ENCODE results near the gene TRAPPC3. TPM values are rescaled to one million over a fixed set of nuclear protein-coding genes. Genes with fewer than 3 reads are reported as not detected.
A peak's percentile ranks its signal among the peaks of the same experiment; 100 is the strongest.

The TRAPPC3 gene
- total RNA-seq, 1 experiment from 2014 or later: 52.7 TPM

DNA sequence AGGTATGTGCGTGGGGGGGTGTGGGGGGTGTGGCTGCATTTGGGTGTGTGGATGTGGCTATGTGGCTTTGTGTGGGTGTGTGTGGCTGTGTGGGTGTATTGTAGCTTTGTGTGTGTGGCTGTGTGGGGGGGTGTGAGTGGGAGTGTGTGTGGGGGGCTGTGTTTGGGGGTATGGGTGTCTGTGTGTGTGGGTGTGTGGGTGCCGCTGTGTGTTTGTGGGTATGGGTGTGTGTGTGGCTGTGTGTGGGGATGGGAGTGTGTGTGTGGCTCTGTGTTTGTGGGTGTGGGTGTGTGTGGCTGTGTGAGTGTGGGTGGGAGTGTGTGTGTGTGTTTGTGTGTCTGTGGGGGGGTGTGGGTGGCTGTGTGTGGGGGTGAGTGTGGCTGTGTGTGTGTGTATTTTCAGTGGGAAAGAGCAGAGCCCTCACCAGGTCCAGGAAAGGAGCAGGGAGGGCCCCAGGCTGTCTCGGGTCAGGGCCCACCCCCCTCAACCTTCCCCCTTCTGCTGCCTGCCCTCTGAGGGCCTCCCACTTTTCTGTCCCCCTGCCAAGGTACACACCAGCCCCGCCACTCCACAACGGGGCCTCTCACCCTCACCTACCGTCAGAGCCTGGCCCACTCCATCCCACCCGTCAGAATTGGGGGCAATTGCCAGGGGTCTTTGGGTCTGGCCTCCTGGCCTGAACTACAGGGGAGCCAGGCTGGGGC, 22.3 kb downstream of the TRAPPC3 start:
- Histone ChIP-seq H3K23ac (ENCODE audit: insufficient read length, low read depth, low read length) (no peak overlapping the region), H3K4me2 (ENCODE audit: insufficient read depth, insufficient read length, low read length) (no peak overlapping the region), H2BK5ac (ENCODE audit: insufficient read length, low read length) (no peak overlapping the region), H2BK15ac (ENCODE audit: low read depth, low read length) (no peak overlapping the region), H3K79me1 (ENCODE audit: insufficient read depth, low read depth, low read length, poor library complexity, severe bottlenecking) (no peaks in the 10 kb centered on the region), H3K56ac (ENCODE audit: insufficient read length, low read depth, low read length) (no peak overlapping the region), H3K4me1 (ENCODE audit: insufficient read depth, low read length) (peaks cover 2% of the 10 kb centered on the region; the same call in 1 of the 2 replicates), H3K4ac (ENCODE audit: low read depth, low read length) (no peak overlapping the region), H3K23me2 (ENCODE audit: insufficient read length, low read depth, low read length, poor library complexity, severe bottlenecking) (peaks cover 2% of the 10 kb centered on the region), H3T11ph (ENCODE audit: low read length) (no peak overlapping the region), H4K8ac (replicated peaks; ENCODE audit: insufficient read length, low read depth, low read length) (no peak overlapping the region), H4K20me1 (ENCODE audit: control insufficient read depth, insufficient read depth, insufficient read length) (no peaks in the 10 kb centered on the region), H2AK5ac (ENCODE audit: insufficient read length, low read length) (no peak overlapping the region), H4K91ac (ENCODE audit: insufficient read length, low read depth, low read length) (no peak overlapping the region), H3K79me2 (ENCODE audit: insufficient read depth, low read length) (no peaks in the 10 kb centered on the region), H2BK12ac (ENCODE audit: insufficient read length, low read depth, low read length) (no peak overlapping the region), H4K5ac (ENCODE audit: insufficient read length, low read depth, low read length) (no peak overlapping the region), H3K9me3 (ENCODE audit: control insufficient read depth, low read depth, low read length) (no peaks in the 10 kb centered on the region), H2AFZ (ENCODE audit: low read length) (no peak overlapping the region), H3K18ac (ENCODE audit: insufficient read length, low read depth, low read length) (no peak overlapping the region), H2BK20ac (ENCODE audit: low read depth, low read length, poor library complexity, severe bottlenecking) (no peak overlapping the region), H3K14ac (ENCODE audit: insufficient read depth, low read length) (no peak overlapping the region), H3K27me3 (ENCODE audit: insufficient read depth, low read length) (peaks cover 17% of the 10 kb centered on the region; the same call in 1 of the 2 replicates), H3K9ac (ENCODE audit: extremely low read depth, insufficient read length, low read length) (no peak overlapping the region), H2BK120ac (ENCODE audit: low read depth, low read length, poor library complexity, severe bottlenecking) (no peak overlapping the region), H3K27ac (ENCODE audit: insufficient read length, low read depth, low read length) (no peak overlapping the region)
- no CpG with 5 or more reads among the region's 7 CpGs for WGBS (ENCODE audit: extremely low coverage, insufficient read length, low lambda C conversion rate)
- Mint-ChIP-seq H3K4me1 (peaks cover 12 to 15% of the 10 kb centered on the region in 2 experiments), H3K4me3 (no peak overlapping the region), H3K27ac (peak overlapping the region in 1 of 3 experiments; percentile 67; a peak in 1 of 7 replicates), H3K27me3 (ENCODE audit: low read depth) (peaks cover 45% of the 10 kb centered on the region), H3K9me3 (no peaks in the 10 kb centered on the region; a peak in 1 of 5 replicates), H3K36me3 (ENCODE audit: insufficient read depth in 1 of 3, low read depth in 3 of 3) (no peaks in the 10 kb centered on the region)
- no peak for DNase-seq
- TF ChIP-seq, protein P1, sequence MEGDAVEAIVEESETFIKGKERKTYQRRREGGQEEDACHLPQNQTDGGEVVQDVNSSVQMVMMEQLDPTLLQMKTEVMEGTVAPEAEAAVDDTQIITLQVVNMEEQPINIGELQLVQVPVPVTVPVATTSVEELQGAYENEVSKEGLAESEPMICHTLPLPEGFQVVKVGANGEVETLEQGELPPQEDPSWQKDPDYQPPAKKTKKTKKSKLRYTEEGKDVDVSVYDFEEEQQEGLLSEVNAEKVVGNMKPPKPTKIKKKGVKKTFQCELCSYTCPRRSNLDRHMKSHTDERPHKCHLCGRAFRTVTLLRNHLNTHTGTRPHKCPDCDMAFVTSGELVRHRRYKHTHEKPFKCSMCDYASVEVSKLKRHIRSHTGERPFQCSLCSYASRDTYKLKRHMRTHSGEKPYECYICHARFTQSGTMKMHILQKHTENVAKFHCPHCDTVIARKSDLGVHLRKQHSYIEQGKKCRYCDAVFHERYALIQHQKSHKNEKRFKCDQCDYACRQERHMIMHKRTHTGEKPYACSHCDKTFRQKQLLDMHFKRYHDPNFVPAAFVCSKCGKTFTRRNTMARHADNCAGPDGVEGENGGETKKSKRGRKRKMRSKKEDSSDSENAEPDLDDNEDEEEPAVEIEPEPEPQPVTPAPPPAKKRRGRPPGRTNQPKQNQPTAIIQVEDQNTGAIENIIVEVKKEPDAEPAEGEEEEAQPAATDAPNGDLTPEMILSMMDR (conservative IDR thresholded peaks at IDR 0.05): no peak
